ENCODE results near the gene SFPQ. TPM values are rescaled to one million over a fixed set of nuclear protein-coding genes. Genes with fewer than 3 reads are reported as not detected.

Gene SFPQ
- total and polyA plus RNA-seq, 2 of the 8 experiments (the other 6 are each of a cell fraction or from before 2014, with no cell fraction given), result 118 to 469 TPM

GRCh38 chr1:35192853-35193664 is at the start of gene SFPQ (continued):
- TF ChIP-seq GTF2F1 (IDR thresholded peaks at IDR 0.05; ENCODE audit: borderline replicate concordance, low read depth, low read length) (peak; percentile 96), SAP30 (IDR thresholded peaks at IDR 0.05; ENCODE audit: insufficient read depth, insufficient replicate concordance, low read length) (peak; percentile 42), SUZ12 (IDR thresholded peaks at IDR 0.05; ENCODE audit: low read length) (no peak), ZNF274 (IDR thresholded peaks at IDR 0.05; ENCODE audit: borderline replicate concordance, extremely low read depth, low read length) (no peak), YY1 (IDR thresholded peaks at IDR 0.05; ENCODE audit: low read depth, low read length) (peak; percentile 96), BACH1 (IDR thresholded peaks at IDR 0.05; ENCODE audit: low read length) (no peak), NANOG (IDR thresholded peaks at IDR 0.05; ENCODE audit: insufficient read depth, low read depth, low read length, poor library complexity, severe bottlenecking) (peak; percentile 46), GABPA (IDR thresholded peaks at IDR 0.05; ENCODE audit: borderline replicate concordance, insufficient read depth, low read length) (no peak), TCF12 (IDR thresholded peaks at IDR 0.05; ENCODE audit: low read depth, low read length) (peak; percentile 80; the same call in 1 of the 2 replicates), RAD21 (IDR thresholded peaks at IDR 0.05 in 1 of 2, conservative IDR thresholded peaks at IDR 0.05 in 1 of 2; ENCODE audit: low read depth in 2 of 2, low read length in 2 of 2) (no peak), ATF2 (IDR thresholded peaks at IDR 0.05; ENCODE audit: low read length) (no peak), TEAD4 (IDR thresholded peaks at IDR 0.05; ENCODE audit: low read depth, low read length) (no peak), JUND (IDR thresholded peaks at IDR 0.05; ENCODE audit: low read length) (no peak), EGR1 (IDR thresholded peaks at IDR 0.05; ENCODE audit: borderline replicate concordance, low read depth, low read length) (no peak), FOSL1 (IDR thresholded peaks at IDR 0.05; ENCODE audit: insufficient read depth, low read depth, low read length) (no peak), ASH2L (IDR thresholded peaks at IDR 0.05; ENCODE audit: low read length) (peak; percentile 61), BCL11A (IDR thresholded peaks at IDR 0.05; ENCODE audit: low read depth in 2 of 2, low read length in 2 of 2) (no peak), CEBPB (IDR thresholded peaks at IDR 0.05; ENCODE audit: low read depth, low read length) (no peak), HDAC2 (IDR thresholded peaks at IDR 0.05; ENCODE audit: borderline replicate concordance in 1 of 2, low read depth in 2 of 2, low read length in 2 of 2) (no peak), CBX8 (IDR thresholded peaks at IDR 0.05; ENCODE audit: borderline replicate concordance, low read depth, low read length) (no peak), SIRT6 (IDR thresholded peaks at IDR 0.05; ENCODE audit: low read length) (no peak)
